GM18907 (cell line): Measurements from ENCODE around the gene SCNM1.

Experiments used
- ATAC-seq: cut with Tn5 transposase; IDR thresholded peaks from one replicate; pipeline ENCODE4 v1.9.1; 2021; ENCODE audit warnings: mild to moderate bottlenecking, moderate library complexity; ENCODE audit not compliant: unreplicated experiment

The SCNM1 gene, protein sequence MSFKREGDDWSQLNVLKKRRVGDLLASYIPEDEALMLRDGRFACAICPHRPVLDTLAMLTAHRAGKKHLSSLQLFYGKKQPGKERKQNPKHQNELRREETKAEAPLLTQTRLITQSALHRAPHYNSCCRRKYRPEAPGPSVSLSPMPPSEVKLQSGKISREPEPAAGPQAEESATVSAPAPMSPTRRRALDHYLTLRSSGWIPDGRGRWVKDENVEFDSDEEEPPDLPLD

DNA sequence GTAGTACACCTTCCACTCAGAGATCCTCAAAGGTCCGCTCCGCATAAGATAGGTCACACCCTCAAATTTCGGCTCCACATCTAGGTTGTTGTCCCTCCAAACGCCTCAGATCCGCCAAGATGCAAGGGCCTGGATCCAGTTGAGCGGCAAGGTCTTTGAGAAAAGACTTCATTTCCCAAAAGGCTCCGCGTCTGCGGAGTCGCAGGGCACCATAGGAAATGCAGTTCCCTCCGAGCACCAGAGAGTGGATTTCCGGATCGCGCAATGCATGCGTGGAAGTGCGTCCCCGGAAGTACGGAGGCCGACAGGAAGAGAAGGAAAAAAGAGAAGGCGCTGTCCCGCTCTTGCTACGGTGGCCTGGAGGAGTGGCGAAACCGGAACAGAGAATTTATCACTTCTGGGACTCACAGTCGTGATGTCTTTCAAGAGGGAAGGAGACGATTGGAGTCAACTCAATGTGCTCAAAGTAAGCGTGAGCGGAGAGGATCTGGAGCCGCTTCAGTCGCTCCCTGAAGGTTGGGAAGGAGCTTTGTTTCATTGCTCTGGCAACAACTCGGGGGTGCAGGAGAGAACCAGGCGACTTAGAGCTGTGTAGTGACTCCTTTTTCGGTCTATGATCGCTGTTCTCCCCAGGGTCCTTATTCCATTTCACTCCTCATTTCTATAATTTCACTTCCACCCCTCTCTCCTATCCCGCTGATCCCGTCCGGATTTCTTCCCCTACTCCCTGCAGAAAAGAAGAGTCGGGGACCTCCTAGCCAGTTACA lies at the start of gene SCNM1, which contains the start of gene LYSMD1:
Gene SCNM1, plus strand, starts transcription at position 407 of the 767 bp plus-strand sequence. Its CDS starts 9 bp downstream, at position 416.
Gene LYSMD1, minus strand, starts transcription at position 165 of the 767 bp plus-strand sequence. CDS start 644 bp downstream, outside the sequence.
- peak; percentile 81 for ATAC-seq

- ATAC-seq: no peak
Observed at GRCh38 chr1:151124763-151125403, 41.1 kb upstream of the SCNM1 start.

DNA sequence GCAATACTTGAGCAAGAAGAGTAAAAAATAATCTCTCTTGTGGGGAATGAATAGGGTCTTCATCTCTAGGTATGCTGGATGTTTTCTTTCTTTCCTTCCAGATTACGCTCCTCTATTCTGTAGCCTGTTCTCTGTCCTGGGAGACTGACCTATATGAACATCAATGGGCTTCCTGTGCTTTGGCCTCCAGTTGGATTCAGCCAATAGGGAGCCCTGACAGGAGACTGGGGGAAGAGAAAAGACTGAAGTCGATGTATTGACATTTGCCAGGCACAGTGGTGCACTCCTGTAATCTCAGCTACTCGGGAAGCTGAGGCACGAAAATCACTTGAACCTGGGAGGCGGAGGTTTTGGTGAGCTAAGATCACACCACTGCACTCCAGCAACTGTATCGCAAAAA lies 37.1 kb upstream of the SCNM1 start:
- ATAC-seq: no peak

DNA sequence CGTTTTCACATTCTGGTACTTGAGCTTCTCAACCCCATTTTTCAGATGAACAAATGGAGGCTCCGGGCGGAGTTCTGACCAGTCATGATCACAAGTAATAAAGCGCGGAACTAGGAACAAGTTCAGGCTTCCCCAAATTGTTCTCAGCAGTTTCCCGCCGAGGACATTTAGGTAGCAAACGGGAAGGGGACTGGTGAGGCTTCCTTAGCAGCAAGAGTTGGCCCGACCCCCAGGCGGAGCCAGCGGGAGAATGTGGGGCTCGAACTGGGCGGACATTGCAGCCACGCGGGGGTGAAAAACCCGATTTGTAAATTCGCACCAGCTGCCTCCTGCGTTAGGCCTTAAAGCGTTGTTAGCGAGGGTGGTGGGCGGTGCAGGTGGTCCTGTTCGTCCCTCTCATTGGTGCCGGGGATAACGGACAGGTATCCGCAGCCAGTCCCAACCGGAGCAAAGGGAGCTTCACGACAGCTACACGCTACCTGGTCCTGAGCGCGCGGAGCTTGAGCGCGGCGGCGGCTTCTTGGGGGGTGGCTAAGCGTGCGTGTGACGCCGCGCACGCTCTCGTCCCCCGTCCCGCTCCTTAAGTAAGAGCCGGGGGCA lies 34.9 kb upstream of the SCNM1 start:
- peak; percentile 81 for ATAC-seq

DNA sequence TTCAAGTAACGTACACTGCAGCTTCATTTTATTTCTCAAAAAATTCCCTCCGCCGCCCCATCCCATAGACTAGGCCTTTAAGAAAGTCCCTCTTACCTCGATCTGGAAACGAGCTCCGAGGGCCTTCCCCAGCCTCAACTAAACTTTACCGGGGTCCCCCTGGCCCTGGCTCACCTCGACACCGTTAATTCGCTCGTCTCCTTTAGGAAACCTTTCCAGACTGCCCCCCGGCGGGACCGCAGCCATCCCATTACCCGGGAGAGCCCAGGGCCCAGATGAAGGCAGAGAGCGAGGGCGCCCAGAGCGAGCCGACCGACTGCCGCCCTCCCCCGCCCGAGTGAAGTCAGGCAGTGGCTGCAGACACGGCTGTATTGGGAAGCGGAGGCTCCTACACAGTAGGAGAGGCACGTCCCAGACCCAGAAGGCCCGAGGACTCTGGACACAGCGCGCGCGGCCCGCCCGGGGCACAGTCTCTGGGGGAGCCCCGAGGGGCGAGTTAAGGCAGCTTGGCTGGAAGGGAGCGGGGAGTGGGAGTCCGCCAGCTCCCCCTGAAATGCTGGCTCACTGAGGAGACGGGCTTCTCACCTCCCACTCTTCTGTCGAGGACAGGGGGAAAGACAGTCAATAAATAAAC lies 34.1 kb upstream of the SCNM1 start:
- ATAC-seq: no peak

- no peak for ATAC-seq
Observed at GRCh38 chr1:151132335-151133017, 33.5 kb upstream of the SCNM1 start.

DNA sequence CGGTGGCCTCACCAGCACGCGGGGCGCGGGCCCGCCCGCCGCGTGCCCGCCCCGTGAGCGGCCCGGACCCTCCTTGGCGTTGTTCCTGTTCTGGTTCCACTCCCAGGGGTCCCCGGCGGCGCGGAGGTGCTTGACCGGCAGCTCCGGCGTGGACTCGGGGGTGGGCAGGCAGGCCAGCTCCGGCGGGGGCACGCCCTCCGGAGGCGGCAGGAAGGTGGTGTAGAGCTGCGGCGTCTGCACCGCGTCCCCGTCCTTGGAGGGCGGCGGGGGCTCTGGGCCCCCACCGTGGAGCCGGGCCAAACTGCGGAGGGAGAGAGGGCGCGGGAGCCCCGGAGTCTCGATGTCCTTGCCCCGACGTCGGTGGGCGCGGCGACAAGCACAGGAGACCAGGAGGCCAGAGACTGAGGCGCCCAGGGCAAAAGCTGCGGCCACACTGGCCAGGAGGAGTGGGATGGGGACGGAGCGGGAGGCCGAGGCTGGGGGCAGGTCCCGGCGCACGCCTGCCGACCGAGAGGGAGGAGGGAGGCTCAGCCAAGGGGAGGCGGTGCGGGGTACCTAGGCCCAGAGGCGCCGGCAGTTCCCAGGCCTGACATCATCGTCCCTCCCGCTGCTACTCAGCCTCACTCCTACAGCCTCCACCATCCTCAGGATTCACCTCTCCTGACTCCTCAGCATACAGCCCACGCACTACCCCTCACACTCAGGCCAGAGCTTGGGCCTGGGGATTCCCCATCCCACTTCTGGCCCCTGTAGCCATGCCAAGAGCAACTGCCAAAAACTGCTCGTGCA lies 32.7 kb upstream of the SCNM1 start:
- ATAC-seq: no peak

DNA sequence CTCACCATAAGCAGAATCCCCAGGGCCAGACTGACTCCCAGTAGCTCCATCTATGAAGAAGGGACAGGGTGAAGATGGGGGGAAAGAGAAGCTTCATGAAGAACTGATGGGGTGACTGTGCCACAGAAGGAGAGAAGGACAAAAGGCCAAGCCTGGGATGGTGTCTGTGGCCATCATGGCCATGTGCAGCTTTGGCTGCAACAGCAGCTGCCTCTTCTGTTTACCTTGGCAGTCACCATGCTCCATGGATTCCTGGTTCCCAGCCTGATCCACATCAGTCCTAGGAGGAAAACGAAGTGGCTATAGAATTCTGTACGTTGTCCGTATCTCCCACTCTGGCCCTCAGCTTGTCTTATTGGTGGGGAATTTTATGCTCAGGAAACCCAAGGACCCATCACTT lies 31.5 kb upstream of the SCNM1 start:
- no peak for ATAC-seq

GRCh38 chr1:151134991-151135390 lies 31.0 kb upstream of the SCNM1 start:
- ATAC-seq: no peak

DNA sequence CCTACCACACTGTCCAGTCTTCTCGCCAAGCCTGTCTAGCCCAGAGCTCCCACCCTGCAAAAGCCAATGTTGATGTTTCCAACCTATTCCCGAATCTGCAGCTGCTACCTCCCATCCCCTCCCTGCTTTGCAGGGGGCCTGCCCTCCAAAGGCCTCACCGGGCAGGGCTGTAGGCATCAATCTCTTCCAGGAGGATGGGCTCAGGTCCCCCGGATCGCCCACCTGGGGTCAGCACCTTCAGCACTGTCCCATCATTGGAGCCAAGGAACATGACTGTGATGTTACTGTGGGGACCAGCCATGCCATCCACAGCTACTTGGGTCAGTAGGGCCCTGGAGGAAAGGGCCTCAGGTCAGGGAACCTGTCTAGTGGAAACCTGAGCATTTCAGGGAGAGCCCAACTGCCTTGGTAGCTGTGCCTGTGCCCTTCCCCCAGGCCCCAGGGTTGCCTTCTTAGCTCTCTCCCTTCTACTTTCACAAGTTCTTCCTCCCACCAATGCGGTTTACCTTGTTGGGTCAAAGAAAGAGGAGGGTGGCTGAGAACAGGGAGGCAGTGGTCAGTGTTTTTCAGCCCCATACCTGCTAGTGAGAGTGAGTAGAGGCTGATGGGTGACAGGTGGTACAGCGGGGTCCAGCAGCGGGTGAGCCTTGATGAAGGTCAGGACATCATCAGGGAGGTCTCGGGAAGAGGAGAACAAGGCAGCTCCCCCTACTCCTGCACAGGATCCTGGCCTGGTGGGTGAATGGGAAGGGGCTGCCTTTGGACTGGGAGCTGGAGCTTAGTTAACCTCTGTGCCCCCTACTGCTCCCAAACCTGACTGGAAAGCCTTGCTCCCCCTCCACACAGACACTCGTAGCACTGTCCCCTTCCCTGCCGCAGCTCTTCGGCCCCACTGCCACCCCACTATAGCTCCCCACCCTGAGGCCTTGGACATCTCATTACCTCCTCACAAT lies 30.2 kb upstream of the SCNM1 start:
- no peak for ATAC-seq

GRCh38 chr1:151137789-151138188 lies 28.2 kb upstream of the SCNM1 start:
- ATAC-seq: no peak

DNA sequence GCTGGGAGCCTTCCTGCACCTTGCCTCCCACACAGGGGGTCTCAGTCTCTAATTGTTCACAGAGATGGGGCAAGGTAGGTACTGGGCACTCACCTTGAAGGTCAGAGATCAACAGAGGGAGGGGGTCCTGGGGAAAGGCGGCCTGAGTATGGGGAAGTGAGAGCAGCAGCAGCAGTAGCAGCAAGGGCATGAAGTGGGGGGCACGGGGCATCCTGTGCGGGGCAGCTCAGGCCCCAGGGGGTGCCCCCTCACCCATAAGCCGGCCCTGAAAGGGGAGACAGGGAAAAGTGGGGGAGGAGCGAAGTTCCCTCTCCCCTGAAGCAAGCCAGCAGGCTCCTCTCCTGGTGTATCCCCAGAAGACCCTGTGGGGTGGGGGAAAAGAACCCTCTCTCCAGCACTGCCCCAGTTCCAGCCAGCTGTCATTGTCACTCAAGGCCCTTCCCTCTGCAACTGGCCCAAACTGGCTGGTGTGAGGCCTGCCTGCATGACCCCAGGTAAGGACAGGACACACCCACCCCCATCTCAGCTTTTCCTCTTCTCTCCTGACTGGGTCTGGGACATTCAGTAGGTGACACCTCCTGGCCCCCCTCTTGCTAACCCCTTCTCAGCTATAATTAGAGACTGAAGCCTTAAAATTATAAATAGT lies 23.4 kb upstream of the SCNM1 start:
- ATAC-seq: no peak

GRCh38 chr1:151143057-151143435 lies 22.9 kb upstream of the SCNM1 start:
- no peak for ATAC-seq

DNA sequence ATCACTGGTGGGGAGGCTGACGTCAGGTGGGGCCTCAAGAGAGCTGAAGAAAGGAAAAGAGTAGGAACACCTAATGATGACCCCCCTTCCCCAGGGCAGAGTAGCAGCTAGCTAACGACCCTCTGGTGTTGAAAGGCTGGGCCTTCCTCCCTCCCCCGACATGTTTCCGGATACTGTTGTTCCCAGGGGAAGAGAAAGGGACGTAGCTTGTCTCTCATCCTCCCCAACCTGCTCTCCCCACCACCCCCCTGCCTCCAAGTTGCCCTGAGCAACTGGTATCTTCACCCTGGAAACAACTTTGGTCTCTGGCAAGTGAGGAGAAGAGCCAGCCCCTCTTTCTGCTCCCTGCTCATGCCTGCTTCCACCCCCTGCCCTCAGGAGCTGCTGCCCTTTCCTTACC lies 22.0 kb upstream of the SCNM1 start:
- ATAC-seq: no peak

DNA sequence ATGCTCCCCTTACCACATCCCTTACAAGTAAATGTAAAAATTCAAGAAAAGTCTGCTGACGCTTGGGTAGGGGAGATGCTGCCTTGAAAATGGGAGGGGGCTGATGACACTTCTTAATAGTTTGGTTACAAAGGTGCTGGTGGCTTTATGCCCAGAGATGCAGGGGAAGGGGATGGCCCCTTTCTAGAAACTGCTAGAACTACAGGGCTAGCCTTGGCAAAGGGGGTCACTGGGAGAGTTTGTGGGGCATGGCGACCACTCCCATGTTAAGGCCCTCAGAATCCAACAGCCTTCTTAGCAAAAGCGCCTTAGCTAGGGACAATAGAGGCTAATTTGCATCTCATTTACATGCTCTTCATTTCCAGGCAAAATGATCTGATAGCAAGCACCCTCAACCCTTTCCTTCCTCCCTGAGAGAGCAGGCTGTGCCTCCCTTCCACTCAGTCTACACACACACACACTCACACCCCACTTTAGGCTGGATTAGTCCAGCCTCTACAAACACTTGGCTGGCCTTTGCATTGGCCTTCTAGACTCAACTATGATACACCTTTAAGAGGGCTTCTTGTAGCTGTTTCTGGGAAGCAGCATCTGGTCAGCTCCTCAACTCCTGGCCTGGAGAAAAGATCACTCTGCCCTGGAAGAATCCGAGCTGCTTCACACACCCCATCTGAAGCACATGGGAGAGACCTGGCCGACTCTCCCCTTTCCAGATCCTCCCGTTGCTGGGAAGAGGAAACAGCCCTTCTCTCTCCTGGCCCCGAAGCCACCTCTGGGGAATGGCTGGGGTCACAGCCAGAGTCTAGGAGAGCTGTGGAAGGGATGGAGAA lies 21.3 kb upstream of the SCNM1 start:
- ATAC-seq: no peak

- no peak for ATAC-seq
Observed at GRCh38 chr1:151145304-151146071, 20.5 kb upstream of the SCNM1 start.

DNA sequence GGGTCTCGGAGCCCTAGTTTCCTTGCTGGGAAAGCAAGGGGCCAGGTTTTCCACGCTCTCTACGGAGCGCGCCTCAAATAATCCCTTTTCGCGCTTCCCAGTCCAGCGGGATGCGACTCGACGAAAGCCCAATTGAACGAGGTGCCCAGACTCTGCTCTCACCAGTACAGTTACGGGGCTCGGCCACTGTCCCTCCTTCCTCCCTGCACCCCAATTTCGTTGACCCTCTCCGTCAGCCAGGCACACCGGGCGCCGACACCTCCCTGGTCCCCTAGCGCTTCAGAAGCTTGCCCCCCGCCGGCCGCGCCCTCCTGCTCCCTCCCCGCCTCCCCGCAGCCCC lies 19.9 kb upstream of the SCNM1 start:
- ATAC-seq: no peak
